ENCODE data around the gene TCHP. TPM values are rescaled to one million over a fixed set of nuclear protein-coding genes. Genes with fewer than 3 reads are reported as not detected.
A peak's percentile ranks its signal among the peaks of the same experiment; 100 is the strongest.
"Not testable (repeated sequence)": the region's sequence is repeated elsewhere in the genome, so short reads cannot be mapped to it uniquely, and the experiment has no call there.

Gene TCHP
- total RNA-seq, 4 donors from 2014 or later = 15.7 to 31.7 (median 20.0) TPM

DNA sequence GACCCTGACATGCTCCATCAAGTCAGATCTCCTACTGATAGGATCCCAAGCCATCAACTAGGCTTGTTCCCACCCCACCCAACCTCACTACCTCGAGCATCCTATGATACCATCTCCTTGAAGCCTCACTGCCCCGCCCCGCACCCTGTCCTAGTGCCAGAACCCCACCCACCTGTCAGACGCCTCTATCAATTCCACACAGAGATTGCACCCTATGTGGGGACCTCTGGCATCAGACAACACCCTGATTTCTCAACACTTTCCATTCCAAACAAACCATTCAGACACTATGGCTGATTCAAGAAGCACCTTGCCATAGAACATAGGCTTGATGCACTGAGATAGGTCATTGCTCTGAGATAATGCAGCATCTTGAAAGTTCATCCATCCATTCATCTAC, 16.6 kb upstream of the TCHP start:
- intact Hi-C loops (cut with DNase I) = no loop called here
- peaks cover 22 to 90% (median 25%) of the 10 kb centered on the region in 3 donors for H3K4me1 ChIP-seq
- TF ChIP-seq POLR2A (IDR thresholded peaks at IDR 0.05) = no peak
- TF ChIP-seq, protein P1, sequence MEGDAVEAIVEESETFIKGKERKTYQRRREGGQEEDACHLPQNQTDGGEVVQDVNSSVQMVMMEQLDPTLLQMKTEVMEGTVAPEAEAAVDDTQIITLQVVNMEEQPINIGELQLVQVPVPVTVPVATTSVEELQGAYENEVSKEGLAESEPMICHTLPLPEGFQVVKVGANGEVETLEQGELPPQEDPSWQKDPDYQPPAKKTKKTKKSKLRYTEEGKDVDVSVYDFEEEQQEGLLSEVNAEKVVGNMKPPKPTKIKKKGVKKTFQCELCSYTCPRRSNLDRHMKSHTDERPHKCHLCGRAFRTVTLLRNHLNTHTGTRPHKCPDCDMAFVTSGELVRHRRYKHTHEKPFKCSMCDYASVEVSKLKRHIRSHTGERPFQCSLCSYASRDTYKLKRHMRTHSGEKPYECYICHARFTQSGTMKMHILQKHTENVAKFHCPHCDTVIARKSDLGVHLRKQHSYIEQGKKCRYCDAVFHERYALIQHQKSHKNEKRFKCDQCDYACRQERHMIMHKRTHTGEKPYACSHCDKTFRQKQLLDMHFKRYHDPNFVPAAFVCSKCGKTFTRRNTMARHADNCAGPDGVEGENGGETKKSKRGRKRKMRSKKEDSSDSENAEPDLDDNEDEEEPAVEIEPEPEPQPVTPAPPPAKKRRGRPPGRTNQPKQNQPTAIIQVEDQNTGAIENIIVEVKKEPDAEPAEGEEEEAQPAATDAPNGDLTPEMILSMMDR (IDR thresholded peaks at IDR 0.05) = no peak
- 42 to 55% methylated on average over 2 to 4 of the region's 4 CpGs for WGBS, 2 donors
- H3K4me3 ChIP-seq = no peak overlapping the region
- peak overlapping the region; percentile 49 to 98 (median 91) for H3K27ac ChIP-seq
- H3K36me3 ChIP-seq = no peaks in the 10 kb centered on the region
- no peaks in the 10 kb centered on the region for H3K27me3 ChIP-seq
- H3K9me3 ChIP-seq = no peaks in the 10 kb centered on the region
- no peak for DNase-seq

DNA sequence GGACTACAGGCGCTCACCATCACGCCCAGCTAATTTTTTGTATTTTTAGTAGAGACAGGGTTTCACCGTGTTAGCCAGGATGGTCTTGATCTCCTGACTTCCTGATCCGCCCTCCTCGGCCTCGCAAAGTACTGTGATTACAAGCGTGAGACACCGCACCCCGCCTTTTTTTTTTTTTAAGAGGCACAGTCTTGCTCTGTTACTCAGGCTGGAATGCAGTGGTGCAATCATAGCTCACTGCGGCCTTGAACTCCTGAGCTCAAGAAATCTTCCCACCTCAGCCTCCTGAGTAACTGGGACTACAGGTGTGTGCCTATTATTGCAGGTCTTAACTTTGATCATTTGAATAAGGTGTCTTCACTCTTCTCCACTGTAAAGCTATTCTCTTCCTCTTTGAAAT, 14.5 kb upstream of the TCHP start:
- Histone ChIP-seq H3K4me1 (peaks cover 30 to 99% (median 39%) of the 10 kb centered on the region in 3 donors), H3K36me3 (no peaks in the 10 kb centered on the region), H3K27me3 (no peaks in the 10 kb centered on the region), H3K27ac (peak overlapping the region; percentile 45 to 98 (median 91)), H3K9me3 (no peaks in the 10 kb centered on the region), H3K4me3 (no peak overlapping the region)
- no peak for DNase-seq
- WGBS, 2 donors = 48 to 73% methylated on average over 10 of the region's 10 CpGs
- intact Hi-C loops (cut with DNase I) = no loop called here
- no peak for TF ChIP-seq POLR2A (IDR thresholded peaks at IDR 0.05)
- TF ChIP-seq, protein P1 (IDR thresholded peaks at IDR 0.05) = peak in 1 of 6 experiments; percentile 40

DNA sequence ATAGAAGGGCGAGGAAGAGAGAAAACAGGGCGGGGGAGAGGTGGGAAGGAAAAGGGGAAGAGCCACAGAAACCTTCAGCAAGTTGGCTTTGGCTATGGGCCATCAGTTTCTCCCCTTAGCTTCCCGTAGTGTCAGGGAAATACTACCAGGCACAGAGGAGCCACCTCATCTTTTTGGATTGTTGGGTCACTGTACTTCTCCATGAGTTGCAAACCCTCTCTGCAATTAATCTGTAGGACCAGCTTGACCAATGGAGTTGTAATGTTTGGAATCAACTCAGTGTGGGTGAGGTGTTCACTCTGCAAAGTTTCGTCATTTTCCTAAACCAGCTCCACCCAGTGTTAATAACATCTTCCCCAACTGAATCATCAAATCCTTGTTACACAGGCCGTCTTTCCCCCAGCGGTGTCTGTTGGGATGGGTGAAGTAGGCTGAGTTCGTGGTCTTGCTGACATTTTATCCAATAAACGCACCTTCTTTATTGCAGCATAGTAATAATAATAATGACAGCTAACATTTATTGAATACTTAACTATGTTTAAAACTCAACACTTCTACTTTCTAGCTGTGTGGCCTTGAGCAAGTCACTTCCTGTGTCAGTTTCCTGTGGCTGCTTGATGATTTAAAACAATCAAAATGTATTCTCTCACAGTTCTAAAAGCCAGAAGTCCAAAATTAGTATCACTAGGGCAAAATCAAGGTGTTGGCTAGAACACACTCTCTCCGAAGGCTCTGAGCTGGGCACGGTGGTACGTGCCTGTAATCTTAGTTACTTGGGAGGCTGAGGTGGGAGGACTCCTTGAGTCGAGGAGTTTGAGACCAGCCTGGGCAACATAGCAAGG, 11.7 kb upstream of the TCHP start:
- DNase-seq = no peak
- TF ChIP-seq POLR2A (IDR thresholded peaks at IDR 0.05) = no peak
- TF ChIP-seq, protein P1 (IDR thresholded peaks at IDR 0.05) = peak in 1 of 6 experiments; percentile 32
- intact Hi-C loops (cut with DNase I) = no loop called here
- Histone ChIP-seq H3K27ac (peak overlapping the region; percentile 84 to 98 (median 88)), H3K4me1 (peaks cover 32 to 95% (median 33%) of the 10 kb centered on the region in 3 donors), H3K36me3 (no peaks in the 10 kb centered on the region), H3K4me3 (no peak overlapping the region), H3K9me3 (no peaks in the 10 kb centered on the region), H3K27me3 (no peaks in the 10 kb centered on the region)
- 30 to 33% methylated on average over 12 of the region's 12 CpGs for WGBS, 2 donors

- Histone ChIP-seq H3K9me3 (no peaks in the 10 kb centered on the region), H3K4me3 (no peak overlapping the region), H3K27me3 (no peaks in the 10 kb centered on the region), H3K36me3 (no peaks in the 10 kb centered on the region), H3K27ac (peak overlapping the region; percentile 34 to 98 (median 88)), H3K4me1 (peaks cover 28 to 78% (median 29%) of the 10 kb centered on the region in 3 donors)
- WGBS, 2 donors = 70 to 82% methylated on average over 6 to 13 of the region's 13 CpGs
- DNase-seq = no peak
- TF ChIP-seq, protein P1 (IDR thresholded peaks at IDR 0.05) = no peak
- TF ChIP-seq POLR2A (IDR thresholded peaks at IDR 0.05) = no peak
- intact Hi-C loops (cut with DNase I) = no loop called here
These were observed 9.4 kb upstream of the TCHP start for GRCh38 chr12:109890620-109891170.

DNA sequence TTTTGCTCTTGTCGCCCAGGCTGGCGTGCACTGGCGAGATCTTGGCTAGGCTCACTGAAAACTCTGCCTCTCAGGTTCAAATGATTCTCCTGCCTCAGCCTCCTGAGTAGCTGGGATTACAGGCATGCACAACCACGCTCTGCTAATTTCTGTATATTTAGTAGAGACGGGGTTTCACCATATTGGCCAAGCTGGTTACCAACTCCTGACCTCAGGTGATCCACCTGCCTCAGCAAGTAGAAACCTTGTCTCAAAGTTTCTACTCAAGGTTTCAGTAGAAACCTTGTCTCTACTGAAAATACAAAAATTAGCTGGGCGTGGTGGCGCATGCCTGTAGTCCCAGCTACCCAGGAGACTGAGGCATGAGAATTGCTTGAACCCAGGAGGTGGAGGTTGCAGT, 8.3 kb upstream of the TCHP start:
- peak overlapping the region in 3 of 4 donors; percentile 71 to 91 (median 71) for H3K27ac ChIP-seq
- peaks cover 28 to 74% (median 29%) of the 10 kb centered on the region in 3 donors for H3K4me1 ChIP-seq
- 72% methylated on average over 6 of the region's 7 CpGs; no CpG with 5 or more reads in 1 of the 2 donors for WGBS, 2 donors
- H3K36me3 ChIP-seq; DNase-seq; H3K27me3 ChIP-seq; intact Hi-C loops (cut with DNase I); H3K4me3 ChIP-seq; H3K9me3 ChIP-seq: not testable (repeated sequence)
